Stimulated activated CD8-positive, alpha-beta memory T cell treated with anti-CD3 and anti-CD28 coated beads, Interleukin-7, amount 100 ng/mL, for 48 hours (primary cell): ENCODE measurements around the gene CEP170.
A peak's percentile ranks its signal among the peaks of the same experiment; 100 is the strongest.

Experiments
- DNase-seq, 2 donors: peaks; one replicate each; pipeline ENCODE4 v3.0.0-alpha.2; 2020; ENCODE audit warnings: low read depth in 1 of 2; ENCODE audit errors: extremely low read depth in 1 of 2

The CEP170 gene

DNA sequence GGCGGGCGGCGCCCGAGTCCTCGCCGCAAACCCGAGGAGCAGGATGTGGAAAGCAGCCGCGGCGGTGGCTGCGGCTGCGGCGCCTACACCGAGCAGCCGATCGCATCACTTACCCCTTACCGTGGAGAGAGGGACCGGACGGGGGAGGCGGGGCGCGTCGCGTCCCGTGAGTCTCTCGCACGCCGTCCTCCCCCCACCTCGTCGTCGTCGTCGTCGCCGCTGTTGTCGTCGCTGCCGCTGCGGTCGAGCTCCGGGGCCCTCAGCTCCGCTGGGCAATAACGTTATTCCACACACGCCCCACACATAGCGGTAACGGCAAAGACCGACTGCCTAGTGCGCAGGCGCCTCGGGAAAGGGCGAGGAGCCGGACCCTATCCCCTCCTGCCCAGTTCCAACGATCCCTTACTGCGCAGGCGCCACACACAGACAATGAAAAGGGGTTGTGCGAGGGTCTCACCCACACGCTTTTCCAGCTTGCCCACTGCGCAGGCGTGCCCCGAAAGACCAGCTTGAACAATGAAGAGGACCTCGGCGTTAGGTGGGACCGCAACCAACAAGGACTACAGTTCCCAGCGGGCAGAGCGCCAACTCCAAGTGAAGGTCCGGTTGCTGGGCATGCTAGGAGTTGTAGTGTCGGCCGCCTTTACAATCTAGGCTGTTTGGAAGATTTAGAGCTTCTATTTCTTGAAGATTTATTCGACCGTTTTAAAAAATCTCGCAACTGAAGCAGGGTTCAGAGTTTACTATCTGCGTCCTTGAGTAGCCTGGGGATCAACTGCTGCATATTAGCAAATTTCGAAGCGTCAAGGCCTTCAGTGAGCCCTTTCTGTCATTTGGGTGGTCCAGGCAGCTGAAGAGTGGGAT is at the start of gene CEP170:
Gene CEP170 (minus strand): TSS at position 355 of the 864 bp plus-strand sequence. CDS start 30,001 bp downstream, outside the sequence.
- DNase-seq, result peak; percentile 78 to 88

DNA sequence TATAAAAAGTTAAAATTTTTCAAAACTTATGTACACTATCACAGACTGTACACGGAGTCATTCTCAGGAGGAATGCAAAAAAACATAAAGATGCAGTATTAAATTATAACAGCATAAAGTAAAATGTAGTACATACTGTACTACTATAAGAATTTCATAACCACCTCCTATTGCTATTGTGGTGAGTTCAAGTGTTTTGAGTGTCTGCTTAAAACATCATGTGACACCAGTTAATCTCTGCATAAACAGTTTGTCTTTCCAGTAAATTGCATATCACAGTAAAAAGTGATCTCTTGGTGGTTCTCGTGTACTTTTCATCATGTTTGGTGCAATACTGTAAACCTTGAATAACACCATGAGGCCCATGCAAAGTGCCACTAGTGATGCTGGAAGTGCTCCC is 46.0 kb upstream of the CEP170 start:
- no peak for DNase-seq

DNA sequence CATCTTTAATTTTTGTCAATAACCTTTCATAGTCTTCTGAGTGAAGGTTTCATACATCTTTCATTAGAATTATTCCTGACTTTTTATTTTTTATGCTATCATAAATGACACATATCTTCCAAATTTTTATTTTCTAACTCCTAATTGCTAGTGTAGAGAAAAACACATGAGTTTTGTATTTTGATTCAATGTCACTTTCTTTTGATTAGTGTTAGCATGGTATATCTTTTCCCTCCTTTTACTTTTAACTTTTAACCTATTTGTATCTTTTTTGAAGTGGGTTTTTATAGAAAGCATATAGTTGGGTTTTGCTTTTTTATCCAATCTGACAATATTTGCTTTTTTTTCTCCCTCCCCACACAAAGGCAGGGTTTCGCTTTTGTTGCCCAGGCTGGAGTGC is 44.0 kb upstream of the CEP170 start:
- DNase-seq, result no peak

DNA sequence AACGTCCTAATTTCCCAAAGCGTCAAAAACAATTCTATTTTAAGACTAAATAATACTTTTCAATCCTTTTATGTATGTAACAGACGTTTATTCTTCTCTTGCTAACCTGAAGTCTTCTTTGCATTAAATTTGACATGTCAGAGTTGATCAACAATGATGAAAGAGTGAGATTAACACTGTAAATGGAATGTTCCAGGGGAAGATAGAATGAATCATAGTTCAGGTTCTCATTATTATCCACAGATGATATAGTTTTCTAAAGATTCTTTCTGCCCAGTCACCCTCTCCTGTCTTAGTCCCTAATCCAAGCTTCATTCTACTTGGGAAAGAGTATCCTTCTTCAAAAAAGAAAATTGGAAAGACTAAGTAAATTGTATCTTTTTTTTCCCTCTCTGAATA is 39.6 kb upstream of the CEP170 start:
- no peak for DNase-seq

DNA sequence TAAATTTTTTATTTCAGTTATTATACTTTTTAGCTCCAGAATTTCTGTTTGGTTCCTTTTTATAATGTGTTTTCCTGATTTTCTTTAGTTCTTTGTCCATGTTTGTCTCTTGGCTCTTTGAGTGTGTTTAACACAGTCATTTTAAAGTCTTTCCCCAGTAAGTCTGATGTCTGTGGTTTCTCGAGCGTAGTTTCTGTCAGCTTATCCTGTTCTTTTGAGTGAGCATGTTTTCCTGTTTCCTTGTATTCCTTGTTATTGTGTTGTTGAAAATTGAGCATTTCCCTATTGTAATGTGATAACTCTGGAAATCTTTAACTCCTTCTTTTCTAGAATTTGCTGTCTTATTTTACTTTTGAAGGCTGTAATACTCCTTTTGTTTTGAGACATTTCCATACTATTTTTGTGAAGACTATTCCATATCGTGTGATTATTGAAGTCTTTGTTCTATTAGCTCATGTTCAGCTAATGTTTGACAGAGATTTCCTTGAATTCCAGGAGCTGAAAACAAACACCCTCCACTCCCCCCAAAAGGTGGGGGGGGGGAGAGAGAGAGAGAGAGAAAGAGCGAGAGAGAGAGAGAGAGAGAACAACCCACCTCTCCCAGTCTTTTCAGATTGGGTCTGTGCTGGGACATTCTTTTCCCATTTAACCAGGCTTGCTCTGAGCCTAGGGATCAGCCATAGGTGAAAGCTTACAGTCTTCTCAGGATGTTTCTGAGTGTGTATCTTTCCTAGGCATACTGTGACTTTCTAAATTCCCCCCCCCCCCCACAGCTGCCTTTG is 39.1 kb upstream of the CEP170 start:
- no peak for DNase-seq

DNA sequence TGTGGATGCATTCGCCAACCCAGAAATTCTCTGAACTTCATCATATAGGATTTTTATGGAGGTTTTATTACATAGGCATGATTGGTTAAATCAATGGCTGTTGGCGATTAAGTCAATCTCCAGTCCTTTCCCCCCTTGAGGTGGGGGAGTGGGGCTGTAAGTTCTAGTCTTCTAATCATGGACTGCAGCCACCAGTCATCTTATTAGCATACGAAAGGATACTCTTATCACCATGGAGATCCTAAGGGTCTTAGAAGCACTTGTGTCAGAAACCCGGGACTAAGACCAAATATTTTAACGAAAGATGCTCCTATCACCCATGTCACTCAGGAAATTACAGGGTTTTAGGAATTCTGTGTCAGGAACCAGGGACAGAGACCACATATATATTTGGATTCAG is 37.0 kb upstream of the CEP170 start:
- no peak for DNase-seq

DNA sequence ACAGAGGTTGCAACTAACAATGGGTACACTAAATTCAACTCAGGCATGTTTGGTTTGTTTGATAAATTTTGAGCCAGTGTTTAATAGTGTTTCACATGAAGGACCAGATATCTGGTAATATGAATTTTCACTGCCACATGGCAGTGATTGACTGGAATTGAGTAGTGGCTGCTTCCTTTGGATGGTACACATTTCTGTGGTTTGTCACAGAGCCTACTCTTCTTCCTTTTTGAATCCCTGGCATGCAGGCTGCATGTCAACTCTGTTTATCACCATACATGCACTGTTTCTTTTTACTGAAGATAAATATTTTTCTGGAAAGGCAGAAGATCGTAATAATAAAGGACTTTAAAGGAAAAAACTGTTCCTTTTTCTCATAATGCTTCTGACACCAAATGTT is 36.2 kb upstream of the CEP170 start:
- no peak for DNase-seq

DNA sequence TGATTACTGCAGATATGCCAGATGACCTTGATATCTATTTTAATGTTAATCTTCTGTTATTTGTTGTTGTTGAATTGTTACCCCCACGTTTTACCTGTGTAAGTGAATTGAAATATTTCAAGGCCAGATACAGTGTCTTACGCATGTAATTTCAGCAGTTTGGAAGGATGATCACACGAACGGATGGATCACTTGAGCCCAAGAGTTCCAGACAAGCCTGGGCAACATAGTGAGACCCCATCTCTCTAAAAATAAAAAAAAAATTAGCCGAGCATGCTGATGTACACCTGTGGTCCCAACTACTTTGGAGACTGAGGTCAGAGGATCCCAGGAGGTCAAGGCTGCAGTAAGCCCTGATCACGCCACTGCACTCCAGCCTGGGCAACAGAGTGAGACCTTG is 33.0 kb upstream of the CEP170 start:
- no peak for DNase-seq

DNA sequence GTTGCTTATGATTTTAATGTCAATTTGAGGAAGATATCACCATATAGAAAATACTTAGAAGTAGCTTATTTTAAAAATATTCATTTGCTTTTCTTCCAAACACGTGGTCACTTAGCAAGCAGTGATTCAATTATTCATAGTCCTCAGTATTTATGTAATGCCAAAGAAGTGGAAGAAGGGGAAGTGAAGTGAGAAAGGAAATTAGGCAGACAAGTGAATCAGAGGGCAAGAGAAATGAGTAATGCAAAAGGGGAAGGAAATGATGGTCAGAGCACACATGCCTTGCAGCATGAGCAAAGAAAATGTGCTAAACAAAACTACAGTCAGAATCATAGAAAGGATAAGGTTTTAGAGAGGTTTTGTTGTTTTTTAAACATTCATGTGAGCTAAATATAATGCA is 32.6 kb upstream of the CEP170 start:
- DNase-seq, result no peak

DNA sequence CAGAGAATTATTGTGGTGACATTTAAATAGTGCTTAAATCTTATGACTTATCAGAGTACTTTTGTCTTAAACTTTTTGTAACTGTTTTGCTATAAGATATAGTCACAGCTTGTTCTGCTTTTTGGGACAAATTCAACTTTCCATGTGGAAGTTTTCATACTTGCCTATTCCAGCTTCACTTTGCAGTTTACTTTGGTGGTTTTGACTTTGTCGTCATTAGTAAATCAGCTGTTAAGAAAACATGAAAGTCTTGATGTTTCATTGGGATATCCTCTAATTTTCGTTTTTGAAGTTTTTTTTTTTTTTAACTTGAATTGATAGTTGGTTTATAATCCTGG is 32.0 kb upstream of the CEP170 start:
- no peak for DNase-seq

DNA sequence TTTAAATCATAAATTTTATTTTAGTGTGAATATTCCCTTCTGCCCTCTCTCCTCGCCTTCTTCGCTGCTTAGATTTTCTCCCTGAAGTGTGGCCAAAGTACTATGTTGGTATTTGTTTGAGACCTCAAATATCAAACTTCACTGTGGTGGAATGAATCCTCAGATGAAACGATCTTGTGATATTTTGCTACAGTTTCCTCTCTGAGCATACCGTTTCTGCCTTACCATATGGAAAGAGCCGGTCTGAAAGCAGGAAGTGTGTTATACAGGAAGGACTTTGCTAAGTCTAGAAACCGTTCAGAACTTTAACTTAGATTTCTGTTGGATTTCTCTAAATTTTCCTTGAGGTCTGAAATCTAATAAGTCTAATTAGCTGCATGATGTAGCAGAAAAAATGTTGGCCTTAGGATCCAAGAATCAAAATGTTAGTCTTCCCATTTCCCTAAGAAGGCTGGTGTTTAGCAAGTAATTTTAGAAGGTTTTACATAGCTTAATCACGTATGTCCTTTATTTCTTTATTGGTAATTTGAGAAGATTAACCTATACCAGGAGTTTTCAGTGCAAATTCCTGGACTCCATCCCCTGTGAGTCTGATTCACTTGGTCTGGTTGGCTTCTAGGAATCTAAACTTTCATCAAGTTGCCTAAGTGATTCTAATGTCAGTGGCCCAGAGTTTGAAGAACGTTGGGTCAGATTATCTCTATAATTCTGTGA is 31.5 kb upstream of the CEP170 start:
- no peak for DNase-seq

DNA sequence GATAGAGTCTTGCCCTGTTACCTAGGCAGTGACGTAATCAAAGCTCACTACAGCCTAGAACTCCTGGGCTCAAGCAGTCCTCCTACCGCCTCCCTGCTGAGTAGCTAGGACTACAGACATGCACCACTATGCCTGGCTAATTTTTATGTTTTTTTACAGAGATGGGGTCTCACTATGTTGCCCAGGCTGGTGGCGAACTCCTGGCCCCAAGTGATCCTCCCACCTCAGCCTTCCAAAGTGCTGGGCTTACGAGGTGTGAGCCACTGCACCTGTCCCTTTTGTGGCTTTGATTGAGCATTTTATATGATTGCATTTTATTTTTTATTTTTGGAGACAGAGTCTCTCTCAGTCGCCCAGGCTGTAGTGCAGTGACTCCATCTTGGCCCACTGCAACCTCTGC is 26.6 kb upstream of the CEP170 start:
- DNase-seq, result no peak

DNA sequence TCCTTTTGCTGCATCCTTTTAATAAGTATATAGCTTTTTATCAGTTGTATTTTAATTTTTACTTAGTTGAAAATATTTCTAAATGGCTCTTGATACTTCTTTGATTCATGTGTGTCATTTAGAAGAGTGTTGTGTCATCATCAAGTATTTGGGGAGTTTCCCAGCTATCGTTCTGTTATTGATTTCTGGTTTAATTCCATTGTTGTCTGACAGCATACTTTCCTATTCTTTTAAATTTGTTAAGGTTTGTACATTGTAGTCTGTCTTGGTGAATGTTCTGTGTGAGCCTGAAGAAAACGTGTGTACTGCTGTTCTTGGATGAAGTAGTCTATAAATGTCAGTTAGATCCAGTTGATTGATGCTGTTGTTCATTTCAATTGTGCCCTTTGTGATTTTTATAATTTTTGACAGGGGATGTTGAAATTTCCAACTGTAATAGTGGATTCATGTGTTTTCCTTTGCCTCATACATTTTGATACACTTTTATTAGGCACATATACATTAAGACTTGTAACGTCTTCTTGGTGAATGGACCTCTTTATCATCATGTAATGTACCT is 25.6 kb upstream of the CEP170 start:
- DNase-seq, result no peak

DNA sequence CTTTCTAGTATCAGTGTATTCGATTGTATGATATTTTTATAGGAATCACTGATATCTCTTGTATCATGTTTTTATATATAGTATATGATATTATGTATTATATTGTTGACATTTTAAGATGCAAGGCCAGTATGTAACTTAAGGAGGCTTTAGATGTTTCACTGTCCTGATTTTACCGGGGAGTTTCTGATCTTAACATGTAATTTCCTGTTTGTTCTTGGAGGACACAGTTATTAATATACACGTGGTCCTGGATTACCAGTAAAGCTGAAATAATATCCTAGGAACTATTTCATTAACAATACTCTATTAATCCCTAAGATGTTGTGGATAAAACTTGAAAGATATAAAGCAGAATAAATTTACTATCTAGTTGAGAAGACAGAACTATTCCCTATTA is 20.2 kb upstream of the CEP170 start:
- no peak for DNase-seq

DNA sequence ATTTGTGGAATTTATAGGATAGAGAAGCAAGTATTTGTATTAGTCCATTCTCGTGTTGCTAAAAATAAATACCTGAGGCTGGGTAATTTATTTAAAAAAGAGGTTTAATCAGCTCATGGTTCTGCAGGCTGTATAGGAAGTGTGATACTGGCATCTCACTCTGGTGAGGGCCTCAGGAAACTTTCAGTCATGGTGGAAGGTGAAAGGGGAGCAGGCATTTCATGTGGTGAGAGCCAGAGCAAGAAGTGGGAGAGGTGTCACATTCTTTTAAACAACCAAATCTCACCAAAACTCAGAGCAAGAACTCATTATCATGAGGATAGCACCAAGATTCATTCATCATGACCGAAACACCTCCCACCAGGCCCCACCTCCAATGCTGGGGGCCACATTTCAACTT is 18.9 kb upstream of the CEP170 start:
- DNase-seq, result no peak

DNA sequence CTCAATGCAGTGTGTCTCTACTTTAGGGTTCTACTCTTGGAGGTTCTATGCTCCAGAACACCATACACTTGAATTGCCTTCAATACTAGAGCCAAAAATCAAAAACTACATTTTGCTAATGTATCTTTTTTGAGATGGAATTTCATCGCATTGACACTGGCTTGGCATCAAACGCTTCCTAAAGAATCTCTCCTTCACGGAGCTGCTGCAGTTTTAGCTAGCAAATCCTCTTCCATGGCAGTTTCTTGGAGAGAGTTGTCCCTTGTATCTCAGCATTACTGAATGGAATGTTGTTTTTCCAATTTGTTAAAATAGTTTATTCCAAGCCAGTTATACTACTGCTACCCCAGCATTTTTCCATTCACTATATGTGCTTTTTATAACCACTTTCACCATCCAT is 18.4 kb upstream of the CEP170 start:
- no peak for DNase-seq

DNA sequence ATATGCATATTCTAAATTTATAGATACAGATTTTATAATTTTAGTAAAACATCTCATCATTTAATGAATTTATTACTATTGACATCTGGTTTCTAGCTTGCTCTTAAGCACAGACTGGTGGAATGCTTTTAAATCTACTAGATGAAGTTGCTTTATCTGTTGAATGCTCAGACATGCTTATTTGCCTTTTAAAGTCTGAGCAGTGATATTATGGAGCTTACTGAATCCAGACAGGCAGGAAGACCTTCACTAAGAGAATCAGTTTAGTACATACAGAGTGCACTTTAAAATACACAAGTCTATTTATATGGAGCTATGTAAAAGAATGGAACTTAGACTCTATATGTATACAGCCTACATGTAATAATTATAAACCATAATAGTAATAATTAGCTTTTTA is 17.3 kb upstream of the CEP170 start:
- DNase-seq, result no peak

DNA sequence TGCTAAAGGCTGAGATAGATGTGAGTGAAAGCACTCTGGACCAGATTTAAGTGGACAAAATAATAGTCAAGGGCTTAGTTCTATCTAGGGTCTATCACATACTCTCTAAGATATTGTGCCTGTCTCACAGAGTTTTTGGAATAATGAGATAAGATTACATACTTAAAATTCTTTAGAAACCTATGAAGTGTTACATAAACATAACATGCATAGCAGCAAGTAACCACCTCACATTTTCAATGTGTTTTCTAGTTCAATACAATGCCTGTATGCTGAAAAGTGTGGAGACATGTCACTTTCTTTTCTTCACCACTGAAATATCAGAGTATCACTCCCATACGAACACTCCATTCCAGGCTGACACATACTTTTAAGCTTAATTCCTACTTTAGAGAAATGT is 16.9 kb upstream of the CEP170 start:
- DNase-seq, result no peak

DNA sequence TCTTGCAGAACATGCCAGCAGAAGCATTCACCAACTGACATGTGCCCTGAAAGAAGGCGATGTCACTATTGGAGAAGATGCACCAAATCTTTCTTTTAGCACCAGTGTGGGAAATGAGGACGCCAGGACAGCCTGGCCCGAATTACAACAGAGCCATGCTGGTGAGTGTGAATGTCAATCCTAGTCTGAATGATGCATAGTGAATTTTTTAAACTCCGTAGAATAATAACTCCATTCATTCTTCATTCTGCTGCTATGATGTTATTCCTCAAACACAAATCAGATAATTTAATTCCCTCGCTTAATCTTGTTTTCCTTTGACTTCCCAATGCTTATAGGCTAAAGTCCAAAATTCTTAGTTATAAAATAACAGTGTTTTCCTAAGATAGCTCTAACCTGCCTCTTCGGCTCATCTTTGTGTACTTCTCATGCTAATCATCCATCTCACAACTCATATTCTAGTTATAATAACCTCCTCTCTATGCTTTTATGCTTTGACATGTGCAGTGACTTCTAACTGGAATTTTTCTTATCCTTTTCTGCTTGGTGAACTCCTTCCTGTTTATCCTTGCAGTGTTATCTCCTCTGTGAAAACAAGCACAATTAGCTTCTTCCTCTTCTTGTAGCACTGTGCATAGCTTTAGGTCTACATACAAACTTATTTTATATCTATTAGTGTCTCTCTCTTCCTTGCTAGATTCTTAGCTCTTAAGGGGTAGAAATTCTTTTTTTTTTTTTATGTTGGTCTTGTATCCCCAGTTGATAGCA is 15.2 kb upstream of the CEP170 start:
- DNase-seq, result no peak

DNA sequence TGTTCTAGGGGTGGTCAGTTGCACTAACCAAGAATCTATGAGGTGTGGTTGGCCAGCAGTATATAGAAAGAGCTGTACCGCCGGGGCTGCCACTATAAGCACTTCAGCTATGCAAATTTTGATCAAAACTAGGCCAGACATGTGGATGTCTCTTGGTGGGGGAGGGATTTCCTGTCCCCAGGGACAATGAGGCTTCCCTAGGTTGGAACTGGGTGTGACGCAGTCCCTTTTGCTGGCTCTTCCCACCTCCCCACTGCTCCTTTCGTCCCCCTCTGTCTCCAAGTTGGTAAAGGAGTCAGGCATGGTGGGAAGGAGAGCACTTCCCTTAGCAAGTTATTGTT is 14.3 kb upstream of the CEP170 start:
- no peak for DNase-seq
